HL-60/S4 (cell line): ENCODE measurements around the gene RTL9.

ENCODE experiments used
- in situ Hi-C: fragments of 300-500 bp; cut with MboI; formaldehyde crosslinking; loops from 2 replicates; pipeline ENCODE4 v1.14.3; 2022; ENCODE audit warnings: low sequenced_read_pairs

The RTL9 gene

GRCh38 chrX:110341189-110342035 lies 17.2 kb upstream of the RTL9 start:
- in situ Hi-C loops, result no loop called here

DNA sequence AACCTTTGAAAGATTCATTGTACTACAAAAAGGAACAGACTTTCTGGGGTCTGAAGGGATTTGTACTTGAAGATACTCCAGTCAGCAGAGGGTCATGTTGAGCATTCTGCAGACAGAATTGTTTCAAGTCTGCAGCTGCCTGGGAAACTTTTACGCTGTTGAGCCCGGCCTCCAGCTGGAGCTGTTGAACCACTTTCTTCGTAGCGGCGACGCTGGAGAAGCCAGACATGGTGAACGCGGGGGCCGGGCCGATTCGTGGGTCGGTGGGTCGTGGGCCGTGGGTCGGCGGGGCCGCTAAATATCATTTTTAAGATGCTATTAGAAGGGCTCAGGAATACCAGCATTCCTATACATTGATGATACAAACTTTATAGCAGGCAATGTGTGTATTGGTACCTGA lies 12.0 kb upstream of the RTL9 start:
- in situ Hi-C loops, result no loop called here

DNA sequence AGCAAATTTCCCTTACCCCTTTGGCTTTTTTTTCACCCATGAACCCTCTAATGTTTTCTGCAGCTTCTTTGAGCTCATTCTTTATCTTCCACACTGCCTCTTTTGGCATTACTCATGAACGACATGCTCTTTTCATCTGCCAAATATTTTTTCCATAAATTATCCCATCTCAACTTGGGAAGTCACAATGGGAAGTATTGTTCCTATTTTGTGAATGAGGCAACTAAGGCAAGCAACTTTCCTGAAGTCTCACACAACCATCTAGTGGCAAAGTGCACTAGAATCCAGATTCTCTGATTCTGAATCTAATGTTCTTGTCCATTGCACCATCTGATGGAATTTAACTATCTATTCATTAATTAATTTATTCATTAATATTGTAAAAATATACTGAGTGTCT lies 625 bp downstream of the RTL9 start:
- in situ Hi-C loops, result no loop called here

DNA sequence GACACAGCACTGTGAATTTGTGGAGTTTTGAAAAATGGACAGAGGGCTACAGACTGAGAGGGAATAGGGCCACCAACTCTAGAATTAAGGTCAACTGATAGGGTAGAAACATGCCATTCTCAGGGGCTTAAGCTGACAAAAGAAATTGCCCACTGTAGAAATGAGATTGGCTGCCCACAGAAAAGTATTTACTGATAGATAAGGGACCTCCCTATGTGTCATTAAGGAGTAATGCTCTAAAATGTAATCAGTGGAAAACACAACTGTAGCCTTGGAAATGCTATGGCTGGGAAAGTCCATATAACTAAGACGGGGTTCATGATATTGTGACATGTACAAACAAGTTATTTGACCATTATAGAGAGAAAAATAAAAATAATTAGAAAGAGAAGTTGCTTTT lies 4.6 kb downstream of the RTL9 start:
- in situ Hi-C loops, result no loop called here

DNA sequence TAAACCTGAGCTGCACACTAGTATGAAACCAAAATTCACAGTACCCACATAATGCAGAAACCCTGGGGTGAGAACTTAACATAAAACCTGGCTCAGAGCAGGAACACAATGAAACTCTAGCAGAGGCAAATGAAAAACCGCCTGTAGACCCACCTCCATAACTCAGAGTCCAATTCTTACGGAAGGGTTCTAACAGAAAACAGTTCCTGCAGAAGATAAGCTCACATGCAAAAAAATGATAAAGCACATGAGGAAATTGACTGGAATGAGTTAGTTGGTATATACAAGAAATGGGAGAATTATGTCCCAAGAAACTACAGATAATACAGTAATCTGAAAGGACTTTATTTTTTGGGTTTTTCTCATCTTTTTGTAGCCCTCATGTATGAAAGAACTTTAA lies 14.7 kb downstream of the RTL9 start:
- in situ Hi-C loops, result no loop called here

- in situ Hi-C loops, result no loop called here
These were observed 15.9 kb downstream of the RTL9 start for GRCh38 chrX:110374559-110374958.

- in situ Hi-C loops, result no loop called here
These were observed 22.6 kb downstream of the RTL9 start for GRCh38 chrX:110381216-110381615.

DNA sequence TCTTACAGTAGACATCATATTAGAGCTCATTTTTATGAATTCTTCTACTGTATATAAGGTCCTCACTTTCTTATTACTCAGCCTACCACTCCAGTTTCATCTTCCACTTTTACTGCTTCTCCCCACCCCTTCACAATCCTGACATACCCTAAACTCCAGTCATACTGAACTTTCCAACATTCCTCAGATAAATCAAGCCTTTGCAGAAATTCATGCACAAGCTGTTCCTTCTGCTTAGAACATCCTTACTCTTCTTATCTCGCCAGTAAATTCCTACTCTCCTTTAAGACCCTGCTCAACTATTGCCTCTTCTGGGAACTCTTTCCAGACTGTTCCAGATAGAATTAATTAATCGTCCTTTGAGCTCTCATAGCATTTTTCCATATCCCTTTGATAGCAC lies 24.8 kb downstream of the RTL9 start:
- in situ Hi-C loops, result no loop called here

DNA sequence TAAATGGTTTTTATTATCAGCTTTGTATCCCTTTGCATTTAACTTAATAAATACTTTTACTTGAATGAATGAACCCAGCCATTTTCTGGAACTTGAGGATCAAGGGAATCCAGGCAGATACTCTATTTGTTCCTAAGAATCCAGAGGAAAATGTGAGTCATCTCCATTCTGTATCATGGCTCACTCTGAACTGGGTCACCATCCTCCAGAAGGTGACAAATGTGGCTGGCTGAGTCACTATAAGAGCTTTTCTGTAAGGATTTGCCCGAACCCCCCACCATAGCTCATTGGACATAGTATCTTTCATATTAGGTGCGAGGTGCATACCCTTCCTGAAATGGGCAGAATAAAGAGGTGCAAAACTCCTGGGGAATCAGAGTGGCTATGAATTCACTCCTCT lies 25.8 kb downstream of the RTL9 start:
- in situ Hi-C loops, result no loop called here

DNA sequence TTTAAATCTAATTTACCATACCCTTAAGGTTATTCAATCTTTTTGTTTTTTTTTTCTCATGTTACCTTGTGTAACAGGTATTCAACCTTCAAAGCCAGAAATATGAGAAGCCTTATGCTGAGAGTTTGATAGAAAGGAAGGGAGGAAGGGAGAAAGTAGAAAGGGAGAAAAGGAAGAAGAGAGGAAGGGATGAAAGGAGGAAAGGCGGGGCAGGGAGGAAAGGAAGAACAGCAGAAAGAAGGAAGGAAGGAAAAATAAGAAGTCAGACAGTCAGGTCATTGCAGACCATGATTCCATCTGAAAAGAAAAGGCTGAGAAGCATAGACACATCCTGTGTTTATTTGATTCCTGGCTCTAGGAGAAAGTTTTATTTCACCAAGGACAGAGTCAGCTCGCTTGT lies 30.9 kb downstream of the RTL9 start:
- in situ Hi-C loops, result no loop called here

GRCh38 chrX:110391086-110391485 lies 32.4 kb downstream of the RTL9 start:
- in situ Hi-C loops, result no loop called here

- in situ Hi-C loops, result no loop called here
These were observed 36.0 kb downstream of the RTL9 start for GRCh38 chrX:110394651-110395050.

GRCh38 chrX:110395877-110396276 lies 37.2 kb downstream of the RTL9 start:
- in situ Hi-C loops, result no loop called here

- in situ Hi-C loops, result no loop called here
These were observed 38.1 kb downstream of the RTL9 start for GRCh38 chrX:110396735-110397134.

GRCh38 chrX:110397339-110397738 lies 38.7 kb downstream of the RTL9 start:
- in situ Hi-C loops, result no loop called here

GRCh38 chrX:110397904-110398303 lies 39.3 kb downstream of the RTL9 start:
- in situ Hi-C loops, result no loop called here

DNA sequence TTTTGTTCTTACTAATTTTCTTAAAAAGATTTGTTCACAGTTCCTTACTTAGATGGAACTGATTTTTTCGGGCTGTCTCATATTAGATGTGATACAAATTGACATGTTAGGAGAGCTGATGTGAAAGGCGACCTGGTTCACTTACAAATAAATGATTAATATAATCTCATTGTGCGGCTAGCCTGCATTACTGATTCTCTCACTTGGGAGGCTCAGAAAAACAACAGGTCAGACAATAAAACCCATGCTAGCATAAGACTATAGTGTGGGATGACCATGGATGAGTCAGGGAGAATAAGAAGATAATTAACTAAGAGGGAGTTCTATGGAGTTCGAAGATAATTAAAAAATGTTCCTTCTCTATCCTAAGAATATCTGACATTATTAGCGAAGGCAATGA lies 40.8 kb downstream of the RTL9 start:
- in situ Hi-C loops, result no loop called here

GRCh38 chrX:110399966-110400365 lies 41.3 kb downstream of the RTL9 start:
- in situ Hi-C loops, result loop anchor here (25.0 kb wide), 1 partner anchor 488 kb away; no protein-coding TSS in a partner anchor

GRCh38 chrX:110401135-110401534 lies 42.5 kb downstream of the RTL9 start:
- in situ Hi-C loops, result loop anchor here (25.0 kb wide), 1 partner anchor 489 kb away; no protein-coding TSS in a partner anchor

- in situ Hi-C loops, result loop anchor here (25.0 kb wide), 1 partner anchor 490 kb away; no protein-coding TSS in a partner anchor
These were observed 43.6 kb downstream of the RTL9 start for GRCh38 chrX:110402091-110402849.

GRCh38 chrX:110402850-110403221 lies 44.2 kb downstream of the RTL9 start:
- in situ Hi-C loops, result loop anchor here (25.0 kb wide), 1 partner anchor 491 kb away; no protein-coding TSS in a partner anchor
